ENCODE results near the gene SVIL.
A peak's percentile ranks its signal among the peaks of the same experiment; 100 is the strongest.
"Not testable (repeated sequence)": the region's sequence is repeated elsewhere in the genome, so short reads cannot be mapped to it uniquely, and the experiment has no call there.

The SVIL gene

DNA sequence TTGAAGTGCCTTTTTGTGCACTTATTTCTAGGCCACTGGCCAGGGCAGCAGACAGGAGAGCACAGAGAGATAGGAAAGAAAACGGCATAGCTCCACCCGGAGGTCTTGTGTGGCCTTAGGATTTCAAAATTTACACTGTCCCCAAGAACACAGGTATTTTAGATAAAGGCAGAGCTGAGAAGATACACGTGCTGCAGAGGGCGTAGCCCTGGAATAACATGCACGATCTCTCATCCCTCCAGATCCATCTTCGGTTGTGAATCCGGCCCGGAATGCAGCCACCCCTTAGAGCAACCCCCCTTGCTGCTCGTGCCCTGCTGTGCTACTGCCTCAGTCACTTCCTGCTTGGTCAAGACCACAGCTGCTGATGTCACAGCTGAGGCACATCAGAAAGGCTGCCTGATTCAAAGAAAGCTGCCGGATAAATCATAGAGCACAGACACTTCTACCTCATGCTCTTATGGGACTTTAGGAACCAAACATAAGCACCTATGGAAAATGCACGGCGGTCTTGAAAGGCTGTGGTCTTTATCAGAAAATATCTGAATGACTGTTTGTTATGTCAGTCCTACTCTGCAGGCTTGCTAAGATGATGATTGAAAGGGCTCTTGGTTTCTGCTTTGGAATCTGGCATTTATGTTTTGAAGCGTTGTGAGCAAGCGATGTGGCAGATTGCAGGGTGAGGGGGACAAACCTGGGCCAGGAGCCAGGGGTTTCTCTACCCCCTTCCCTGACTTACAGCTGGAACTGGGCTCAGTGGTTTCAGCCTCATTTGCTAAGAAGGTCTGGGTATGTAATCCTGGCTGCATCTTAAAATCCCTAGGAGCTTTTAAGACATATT is 152.0 kb downstream of the SVIL start:
- peak; percentile 90 for DNase-seq

- no peak for DNase-seq
These were observed 152.8 kb downstream of the SVIL start for GRCh38 chr10:29481906-29482440.

DNA sequence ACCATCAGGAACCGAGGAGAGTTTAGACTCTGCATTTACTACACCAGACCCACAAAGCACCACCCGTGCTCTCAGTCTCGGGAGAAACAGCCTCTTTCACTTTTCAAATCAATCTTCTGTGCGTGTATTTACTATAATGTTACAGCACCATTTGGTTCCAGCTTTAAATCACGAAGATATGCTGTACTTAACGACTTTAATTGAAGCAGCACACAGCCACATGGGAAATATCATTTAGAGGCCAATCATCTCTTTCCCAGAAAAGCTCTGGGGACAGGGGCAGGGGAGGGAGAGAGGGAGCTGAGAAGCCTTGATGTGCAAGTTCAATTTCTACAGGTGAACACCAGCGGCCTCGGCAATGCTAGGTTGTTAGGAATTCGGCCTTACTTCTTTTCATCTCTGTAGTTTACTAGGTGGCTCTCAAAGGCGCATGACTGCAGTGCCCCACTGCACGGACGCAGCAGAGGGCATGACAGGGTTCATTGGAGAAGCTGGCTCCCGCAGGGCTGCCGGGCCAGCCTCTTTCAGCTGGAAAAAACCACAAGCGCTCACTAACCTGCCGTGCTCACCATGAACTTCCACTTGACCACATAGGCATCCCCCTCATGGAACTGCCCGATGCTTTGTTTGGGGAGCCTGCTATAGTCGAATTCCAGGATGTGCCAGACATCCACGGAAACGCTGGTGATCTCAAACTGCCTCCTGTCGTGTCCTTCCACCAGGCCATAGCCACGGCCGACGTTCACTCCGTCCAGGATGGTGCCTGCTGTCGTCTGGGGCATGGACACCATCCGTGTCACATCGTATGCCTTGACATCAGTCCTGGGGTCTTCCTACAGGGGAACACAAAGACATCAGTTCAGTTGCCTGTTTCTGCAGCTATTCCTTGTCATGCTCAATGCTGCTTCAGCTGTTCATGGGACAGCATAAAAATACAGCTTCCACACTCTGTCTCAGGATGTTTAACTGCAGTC is 154.5 kb downstream of the SVIL start:
- DNase-seq, result no peak

GRCh38 chr10:29479081-29479925 is 155.5 kb downstream of the SVIL start:
- DNase-seq, result no peak

- no peak for DNase-seq
These were observed 161.2 kb downstream of the SVIL start for GRCh38 chr10:29473406-29474100.

- DNase-seq, result no peak
These were observed 161.7 kb downstream of the SVIL start for GRCh38 chr10:29473087-29473356.

GRCh38 chr10:29472301-29473086 is 162.3 kb downstream of the SVIL start:
- DNase-seq, result no peak

DNA sequence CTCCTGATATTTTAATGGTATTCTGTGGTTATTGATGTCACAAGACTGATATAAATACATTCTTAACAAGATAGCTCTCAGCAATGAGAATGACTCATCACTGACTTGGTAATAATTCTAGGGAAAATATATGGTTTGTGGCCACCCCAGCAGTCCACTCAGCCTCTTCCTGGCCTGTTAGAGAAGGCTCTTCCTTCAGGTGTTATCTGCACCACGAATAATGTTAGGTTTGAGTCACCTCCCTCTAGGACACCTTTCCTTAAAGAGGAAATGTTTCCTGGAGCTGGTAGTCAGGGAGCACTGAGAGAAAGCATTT is 163.3 kb downstream of the SVIL start:
- peak; percentile 80 for DNase-seq

DNA sequence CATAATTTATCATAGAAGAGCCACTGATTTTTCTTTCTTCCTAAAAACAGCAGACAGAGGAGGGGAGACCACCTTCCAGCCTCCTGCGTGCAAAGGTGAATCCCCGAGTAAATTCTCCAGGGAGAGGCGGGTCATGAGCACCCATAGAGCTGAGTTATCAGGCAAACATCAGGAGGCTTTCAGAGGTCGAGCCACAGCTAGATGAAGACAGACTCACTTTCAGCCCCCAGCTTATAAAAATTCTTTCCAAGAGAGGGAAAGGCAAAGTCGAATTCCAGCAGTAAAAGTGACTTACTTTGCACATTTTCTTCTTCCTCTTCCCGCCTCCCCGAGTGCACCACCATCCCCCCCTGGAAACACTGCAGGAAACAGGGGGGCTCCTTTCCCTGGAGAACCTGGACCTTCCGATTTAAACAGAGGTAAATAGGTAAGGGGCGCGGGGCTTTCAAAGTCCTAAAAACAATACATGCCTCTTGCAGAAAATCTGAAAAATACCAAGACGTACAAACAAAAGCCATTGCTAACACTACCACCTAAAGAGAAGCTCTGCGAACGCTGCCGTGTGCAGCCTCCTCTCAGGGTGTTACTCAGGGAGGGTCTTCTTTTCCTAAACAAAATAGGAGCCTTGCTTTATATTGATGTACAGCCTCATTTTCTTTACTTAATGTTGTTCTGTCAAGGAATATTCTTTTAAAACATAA is 163.8 kb downstream of the SVIL start:
- DNase-seq, result peak; percentile 35

DNA sequence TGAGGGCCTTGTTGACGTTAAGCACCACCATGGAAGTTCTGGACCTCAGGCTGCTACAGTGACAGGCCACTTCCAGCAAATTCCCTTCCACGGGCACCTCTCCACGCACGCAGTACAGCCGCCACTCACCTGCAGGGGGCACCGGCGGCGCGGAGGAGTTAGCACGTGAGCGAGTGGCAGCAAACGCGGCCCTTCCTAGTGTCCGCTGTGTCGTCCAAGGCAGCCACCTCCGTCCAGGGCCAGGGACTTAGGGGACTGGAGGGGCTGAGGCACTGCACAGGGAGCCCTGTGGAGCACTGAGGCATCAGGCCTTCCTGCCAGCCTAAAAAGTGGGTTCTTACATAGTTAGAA is 164.4 kb downstream of the SVIL start:
- DNase-seq, result no peak

DNA sequence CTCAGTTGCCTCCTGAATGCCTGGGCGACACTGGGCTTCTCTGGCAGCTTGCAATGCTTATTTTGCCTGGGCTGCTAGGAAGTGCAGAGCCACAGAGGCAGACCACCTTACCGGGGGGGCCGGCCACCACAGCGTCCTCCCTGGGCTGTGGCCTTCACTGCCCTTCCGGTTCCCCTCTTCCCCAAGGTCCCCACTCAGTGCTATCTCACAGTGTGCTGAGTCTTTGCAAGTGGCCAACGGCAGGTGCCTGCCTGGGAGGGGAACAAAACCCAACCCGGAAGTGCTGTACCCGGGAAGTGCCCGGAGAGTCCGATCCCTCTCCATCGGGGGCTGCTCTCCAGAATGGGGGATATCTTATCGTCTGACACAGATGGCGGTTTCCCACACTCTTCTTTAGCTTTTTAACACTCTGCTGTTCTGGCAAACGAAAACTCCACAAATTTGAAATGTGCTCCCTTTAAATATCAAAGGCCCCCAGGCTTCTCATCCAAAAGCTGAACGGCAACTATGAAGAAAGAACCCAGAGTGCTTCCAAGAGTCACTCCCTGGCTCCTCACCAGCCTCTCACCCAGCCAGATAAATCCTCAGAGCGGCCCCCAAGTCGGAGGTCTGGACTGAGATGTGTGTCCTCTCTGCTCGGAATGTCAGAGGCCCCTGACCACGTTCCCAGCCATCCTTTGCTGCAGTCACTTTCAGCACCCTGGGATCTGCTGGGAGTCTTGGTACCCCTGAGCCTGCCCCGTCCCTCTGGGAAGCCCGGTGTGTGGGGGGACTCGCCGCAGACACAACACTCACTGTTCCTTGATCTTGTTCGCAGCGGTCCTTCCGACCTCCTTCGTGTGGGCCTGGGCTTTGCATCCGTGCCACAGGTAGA is 165.1 kb downstream of the SVIL start:
- DNase-seq, result no peak

DNA sequence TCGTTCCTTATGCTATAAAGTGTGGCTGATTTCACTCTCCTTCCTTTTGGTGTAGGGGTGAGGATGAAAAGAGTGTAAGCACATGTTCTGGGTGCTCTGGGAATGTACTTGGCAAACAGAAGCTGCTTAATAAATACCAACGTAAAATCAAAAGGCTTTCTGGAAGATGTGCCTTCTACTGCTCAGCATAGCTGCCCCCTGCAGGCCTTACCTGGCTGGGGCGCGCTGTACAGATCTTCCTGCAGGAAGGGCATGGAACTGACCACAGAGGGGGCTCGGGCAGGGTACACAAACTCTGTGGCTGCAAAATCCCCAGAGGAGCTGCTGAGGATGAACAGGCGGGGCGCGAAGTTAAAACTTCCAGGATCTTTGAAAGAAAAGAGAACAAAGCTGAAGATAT is 169.4 kb downstream of the SVIL start:
- no peak for DNase-seq

DNA sequence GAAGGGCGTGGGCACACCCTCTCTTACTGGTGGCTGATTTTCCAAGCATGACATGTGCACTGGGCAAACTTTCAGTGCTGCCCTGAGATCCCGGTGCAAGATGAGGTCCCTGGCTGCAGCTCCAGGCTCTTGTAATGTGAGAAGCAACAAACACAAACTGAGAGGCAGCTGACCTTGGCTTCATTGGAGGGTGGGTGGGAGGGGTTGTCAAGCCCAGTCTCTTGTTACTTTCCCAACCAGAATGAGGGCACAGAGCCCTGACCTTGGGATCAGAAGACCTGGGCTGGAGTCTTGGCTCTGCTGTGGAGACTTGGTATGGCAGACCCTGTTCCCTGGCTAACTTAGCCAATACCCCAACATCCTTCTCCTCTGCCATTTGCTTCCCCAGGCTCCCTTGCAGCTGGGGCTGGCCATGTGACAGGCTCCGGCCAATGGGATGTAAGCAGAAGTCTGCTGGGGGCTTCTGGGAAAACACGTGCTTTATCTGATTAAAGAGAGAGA is 170.1 kb downstream of the SVIL start:
- DNase-seq, result not testable (repeated sequence)

- DNase-seq, result no peak
These were observed 173.7 kb downstream of the SVIL start for GRCh38 chr10:29461042-29461441.

- DNase-seq, result not testable (repeated sequence)
These were observed 176.6 kb downstream of the SVIL start for GRCh38 chr10:29458190-29458589.

DNA sequence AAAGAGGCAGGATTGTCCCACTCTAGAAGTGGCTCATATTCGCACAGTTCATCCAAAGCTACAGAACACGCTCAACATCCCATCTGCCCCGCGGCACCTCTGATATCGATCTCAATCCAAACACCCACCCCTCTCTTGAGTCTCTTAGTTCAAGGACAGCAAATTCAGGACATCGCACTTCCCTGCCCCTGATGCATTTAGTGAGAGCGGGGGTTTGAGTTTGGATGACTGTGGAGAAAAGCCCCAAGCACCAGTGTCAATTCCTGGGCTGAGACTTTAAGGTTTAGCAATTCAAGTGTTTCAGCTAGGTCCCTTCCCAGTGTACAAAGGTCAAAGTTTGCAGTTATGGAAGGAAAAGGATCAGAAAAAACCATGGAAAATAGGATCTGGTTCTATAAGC is 179.7 kb downstream of the SVIL start:
- no peak for DNase-seq

GRCh38 chr10:29454250-29454649 is 180.5 kb downstream of the SVIL start:
- DNase-seq, result no peak

- no peak for DNase-seq
These were observed 182.2 kb downstream of the SVIL start for GRCh38 chr10:29452546-29452945.

GRCh38 chr10:29451946-29452345 is 182.8 kb downstream of the SVIL start:
- no peak for DNase-seq

Measured in fibroblast of skin of scalp (primary cell).